ENCODE data around the gene GIMAP2. TPM values are rescaled to one million over a fixed set of nuclear protein-coding genes. Genes with fewer than 3 reads are reported as not detected.
A peak's percentile ranks its signal among the peaks of the same experiment; 100 is the strongest.

The GIMAP2 gene
- total and polyA plus RNA-seq, 9 of the 15 experiments (the other 6 are each of a cell fraction or from before 2014, with no cell fraction given): 0.37 to 1.8 (median 1.2) TPM

GRCh38 chr7:150728609-150729008 lies 43.1 kb downstream of the GIMAP2 start:
- no peak for FAIRE-seq
- H3K4me2 ChIP-seq (ENCODE audit: insufficient read depth, low read length): no peak overlapping the region
- no peaks in the 10 kb centered on the region for H4K20me1 ChIP-seq (replicated peaks; ENCODE audit: control insufficient read depth, insufficient read depth, low read length)
- no peak overlapping the region for H3K4me3 ChIP-seq
- H3K9me3 ChIP-seq (replicated peaks; ENCODE audit: control insufficient read depth, insufficient read depth, low read depth, low read length): no peaks in the 10 kb centered on the region
- no peak for ATAC-seq
- H3K9me1 ChIP-seq (ENCODE audit: control insufficient read depth, insufficient read depth, low read length): no peaks in the 10 kb centered on the region
- H3K4me1 ChIP-seq (replicated peaks in 1 of 2; ENCODE audit: control insufficient read depth in 2 of 2, insufficient read depth in 2 of 2, low read length in 2 of 2): no peaks in the 10 kb centered on the region
- in situ Hi-C loops (cut with MboI) (no loop called here), intact Hi-C loops (cut with micrococcal nuclease) (no loop called here)
- no TSS peak for BruUV-seq (replicated peaks)
- no peaks in the 10 kb centered on the region for H3K79me2 ChIP-seq (ENCODE audit: control insufficient read depth, insufficient read depth, low read length)
- no peak for TF ChIP-seq ZKSCAN1 (IDR thresholded peaks at IDR 0.05; ENCODE audit: low read depth, low read length)
- 0 out of 2 replicates have a peak, but pooled peaks have one; percentile 35 for TF ChIP-seq TRIM28 (IDR thresholded peaks at IDR 0.05)
- peak; percentile 44 for TF ChIP-seq ZNF280A (IDR thresholded peaks at IDR 0.05; ENCODE audit: low read depth, partially characterized antibody)
- 0 out of 5 replicates have a peak, but pooled peaks cover 0 to 5% of the 10 kb centered on the region in 2 experiments for H3K27me3 ChIP-seq (ENCODE audit: control insufficient read depth in 2 of 2, insufficient read depth in 2 of 2, low read length in 2 of 2)
- DNase-seq (ENCODE audit: extremely low read depth in 1 of 4, low spot score in 3 of 4): no peak
- no peaks in the 10 kb centered on the region for H3K36me3 ChIP-seq (ENCODE audit: control insufficient read depth, insufficient read depth, low read length)
- H3K27ac ChIP-seq (ENCODE audit: extremely low read depth, low read depth, low read length): no peak overlapping the region
- CTCF ChIA-PET (ENCODE audit: low intra/inter-chr PET ratio): no interaction called here
- H2AFZ ChIP-seq (ENCODE audit: low read depth, low read length): no peak overlapping the region
- H3K9ac ChIP-seq (ENCODE audit: insufficient read depth in 1 of 2, low read depth in 2 of 2, low read length in 2 of 2): no peak overlapping the region
- POLR2A ChIA-PET: no interaction called here

- H3K4me2 ChIP-seq (ENCODE audit: insufficient read depth, low read length): no peak overlapping the region
- H3K9ac ChIP-seq (ENCODE audit: insufficient read depth in 1 of 2, low read depth in 2 of 2, low read length in 2 of 2): no peak overlapping the region
- 0% methylated on average over 1 of the region's 1 CpG for WGBS (ENCODE audit: insufficient coverage, low coverage, missing lambda C conversion rate)
- no peaks in the 10 kb centered on the region for H3K9me1 ChIP-seq (ENCODE audit: control insufficient read depth, insufficient read depth, low read length)
- no peak overlapping the region for H2AFZ ChIP-seq (ENCODE audit: low read depth, low read length)
- no peaks in the 10 kb centered on the region for H3K79me2 ChIP-seq (ENCODE audit: control insufficient read depth, insufficient read depth, low read length)
- no peak for ATAC-seq
- DNase-seq (ENCODE audit: extremely low read depth in 1 of 4, low spot score in 3 of 4): no peak
- no peaks in the 10 kb centered on the region for H3K4me1 ChIP-seq (replicated peaks in 1 of 2; ENCODE audit: control insufficient read depth in 2 of 2, insufficient read depth in 2 of 2, low read length in 2 of 2)
- intact Hi-C loops (cut with micrococcal nuclease) (no loop called here), in situ Hi-C loops (cut with MboI) (no loop called here)
- CTCF ChIA-PET (ENCODE audit: low intra/inter-chr PET ratio): no interaction called here
- no peak overlapping the region for H3K27ac ChIP-seq (ENCODE audit: extremely low read depth, low read depth, low read length)
- POLR2A ChIA-PET: no interaction called here
- H3K4me3 ChIP-seq: no peak overlapping the region
- BruUV-seq (replicated peaks): no TSS peak
- H3K36me3 ChIP-seq (ENCODE audit: control insufficient read depth, insufficient read depth, low read length): no peaks in the 10 kb centered on the region
- H3K9me3 ChIP-seq (replicated peaks; ENCODE audit: control insufficient read depth, insufficient read depth, low read depth, low read length): no peaks in the 10 kb centered on the region
- H4K20me1 ChIP-seq (replicated peaks; ENCODE audit: control insufficient read depth, insufficient read depth, low read length): no peaks in the 10 kb centered on the region
- FAIRE-seq: no peak
- peaks cover 0 to 14% of the 10 kb centered on the region in 2 experiments; a peak in 2 of 5 replicates for H3K27me3 ChIP-seq (ENCODE audit: control insufficient read depth in 2 of 2, insufficient read depth in 2 of 2, low read length in 2 of 2)
- no peak for TF ChIP-seq ZKSCAN3 (CRISPR knock-in tag; IDR thresholded peaks at IDR 0.05)
- no peak for TF ChIP-seq ELK3 (CRISPR knock-in tag; IDR thresholded peaks at IDR 0.05)
- no peak for TF ChIP-seq HMG20B (CRISPR knock-in tag; IDR thresholded peaks at IDR 0.05)
- no peak for TF ChIP-seq ETS2 (tag; IDR thresholded peaks at IDR 0.05; ENCODE audit: borderline replicate concordance, poor library complexity, severe bottlenecking)
- TF ChIP-seq RERE (CRISPR knock-in tag; IDR thresholded peaks at IDR 0.05; ENCODE audit: borderline replicate concordance): no peak
- no peak for TF ChIP-seq HLTF (IDR thresholded peaks at IDR 0.05)
Observed at GRCh38 chr7:150731916-150732315, 46.4 kb downstream of the GIMAP2 start.

Measured in K562 (cell line).